Adrenal gland (tissue), 12 donors: ENCODE results near the gene KCNH8. TPM values are rescaled to one million over a fixed set of nuclear protein-coding genes. Genes with fewer than 3 reads are reported as not detected.
"Not testable (repeated sequence)": the region's sequence is repeated elsewhere in the genome, so short reads cannot be mapped to it uniquely, and the experiment has no call there.

Source experiments
- DNase-seq, 7 donors: peaks; one replicate each; pipeline ENCODE4 v3.0.0-alpha.2; 2019 to 2020
- H3K27ac ChIP-seq, 5 donors: fragments of 200-600 bp; sonication (generic) in 4 of 5; 1 replicate in 3 of 5; 2 replicates in 2 of 5; pipeline versions ENCODE4 v1.5.1 to v1.8.0; 2016 to 2020; ENCODE audit warnings: mild to moderate bottlenecking in 1 of 5
- H3K27me3 ChIP-seq: fragments of 200-600 bp; 2 replicates; pipeline ENCODE4 v1.8.0; 2021
- H3K36me3 ChIP-seq, 2 donors: fragments of 200-600 bp; replicated peaks in 1 of 2; 1 replicate in 1 of 2; 2 replicates in 1 of 2; pipeline versions ENCODE4 v1.5.1 to v1.8.0; 2018 to 2022
- H3K4me1 ChIP-seq, 2 donors: fragments of 200-600 bp; replicated peaks in 1 of 2; 1 replicate in 1 of 2; 2 replicates in 1 of 2; pipeline versions ENCODE4 v1.5.1 to v1.8.0; 2018 to 2021
- H3K4me3 ChIP-seq, 4 donors: fragments of 200-600 bp; sonication (generic) in 3 of 4; one replicate each; pipeline ENCODE4 v1.5.1; 2016 to 2018
- H3K9me3 ChIP-seq, 3 donors: fragments of 200-600 bp; sonication (generic) in 1 of 3; replicated peaks in 1 of 3; 1 replicate in 2 of 3; 2 replicates in 1 of 3; pipeline versions ENCODE4 v1.5.1 to v1.8.0; 2016 to 2021
- POLR2A ChIP-seq, 2 donors: fragments of 450-650 bp; IDR thresholded peaks; one replicate each; pipeline ENCODE4 v1.6.1; 2017; ENCODE audit warnings: antibody characterized with exemption in 2 of 2, mild to moderate bottlenecking in 2 of 2, moderate library complexity in 1 of 2
- WGBS, 4 donors: extraction: QIAGEN DNeasy Blood & Tissue Kit in 2 of 4; methylation state at CpG; one replicate each; pipeline versions ENCODE4 v1.1.5 to v1.1.7; 2013 to 2017; 5-methylcytosine and 5-hydroxymethylcytosine counted together
- intact Hi-C, 2 donors: fragments of 100-400 bp; cut with DNase I; formaldehyde crosslinking; loops; one replicate each; pipeline versions ENCODE4 v1.14.1 to v1.15.0; 2022 to 2023
- polyA plus RNA-seq, 3 donors: library from polyadenylated mRNA; stranded (reverse); fragments of 200-250 nt in 2 of 3; fragments of 350-450 nt in 1 of 3; fragmentation: Illumina TruSeq in 1 of 3; extraction: RNeasy Lipid Tissue Mini Kit (QIAGEN cat#74804) in 1 of 3; gene quantifications; one replicate each; pipeline ENCODE4 v1.2.3, GENCODE V29; 2013 to 2014
- total RNA-seq, 9 donors: library from RNA; depleted of rRNA in 4 of 9; stranded (reverse); fragments of >200 nt in 4 of 9; fragments of 120-200 nt in 1 of 9; fragmentation: NEBNext Ultra II Directional in 1 of 9; extraction: Animal tissue kit (Norgen Biotek cat#: 25700) in 1 of 9; gene quantifications; one replicate each; pipeline versions ENCODE4 v1.1.0 to v1.2.4, GENCODE V29; 2013 to 2023
- TF ChIP-seq, protein P1 (sequence below), 6 experiments: fragments of 450-650 bp in 4 of 6; fragments of 200-600 bp in 2 of 6; sonication (generic) in 1 of 6; IDR thresholded peaks; 1 replicate in 5 of 6; 2 replicates in 1 of 6; pipeline versions ENCODE4 v1.5.1 to v1.8.0; 2016 to 2021; ENCODE audit warnings: antibody characterized with exemption in 6 of 6, mild to moderate bottlenecking in 2 of 6, moderate library complexity in 1 of 6
- donor health status: healthy with polysubstance abuse.
- donor health status: Bipolar disorder and iron deficiency.
- donor health status: DM: yes; HTN: yes; CAD: no.
- donor health status: DM: no; HTN: no; CAD: no.
- donor health status: DM: no; HTN: no; CAD: no.
- donor health status: DM: yes; HTN: yes; CAD: no.

Gene KCNH8
- total and polyA plus RNA-seq, 12 donors = 0.27 to 7.6 (median 2.1) TPM

DNA sequence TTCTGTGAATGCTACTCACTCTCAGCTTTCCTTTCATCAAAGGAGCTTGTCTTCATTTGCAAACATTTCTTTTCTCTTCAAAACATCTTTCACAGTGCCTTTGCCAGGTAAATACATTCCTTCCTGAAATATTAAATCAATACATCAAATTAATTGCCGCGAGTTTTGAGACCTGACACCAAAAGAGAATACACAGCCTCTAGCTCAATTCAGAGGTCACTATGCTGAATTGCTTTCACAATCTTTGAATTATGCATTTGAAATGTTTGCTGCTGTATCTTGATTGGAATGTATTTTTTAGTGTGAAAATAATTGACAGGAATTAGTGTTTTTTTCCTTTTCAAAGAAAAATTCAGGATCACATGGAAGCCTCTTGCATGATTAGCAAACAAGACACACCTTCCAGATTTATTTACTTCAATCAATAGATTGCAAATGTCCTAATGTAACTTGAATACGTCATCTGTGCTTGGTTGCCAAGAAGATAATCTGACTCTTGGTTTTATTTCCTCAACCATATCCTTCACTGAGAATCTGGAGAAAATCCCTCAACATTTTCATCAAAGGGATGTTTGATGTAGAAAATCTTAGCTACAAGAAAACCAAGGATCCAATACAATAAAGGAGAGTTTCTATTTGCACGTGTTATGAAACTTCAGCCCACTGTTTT is 83.6 kb downstream of the KCNH8 start:
- no peaks in the 10 kb centered on the region for H3K4me1 ChIP-seq
- no peaks in the 10 kb centered on the region for H3K27me3 ChIP-seq
- no peaks in the 10 kb centered on the region for H3K9me3 ChIP-seq
- 77 to 89% (median 82%) methylated on average over 4 of the region's 4 CpGs for WGBS, 4 donors
- H3K36me3 ChIP-seq = no peaks in the 10 kb centered on the region
- H3K27ac ChIP-seq = no peak overlapping the region
- intact Hi-C loops = no loop called here
- H3K4me3 ChIP-seq = no peak overlapping the region
- TF ChIP-seq POLR2A (IDR thresholded peaks at IDR 0.05) = no peak
- TF ChIP-seq, protein P1, sequence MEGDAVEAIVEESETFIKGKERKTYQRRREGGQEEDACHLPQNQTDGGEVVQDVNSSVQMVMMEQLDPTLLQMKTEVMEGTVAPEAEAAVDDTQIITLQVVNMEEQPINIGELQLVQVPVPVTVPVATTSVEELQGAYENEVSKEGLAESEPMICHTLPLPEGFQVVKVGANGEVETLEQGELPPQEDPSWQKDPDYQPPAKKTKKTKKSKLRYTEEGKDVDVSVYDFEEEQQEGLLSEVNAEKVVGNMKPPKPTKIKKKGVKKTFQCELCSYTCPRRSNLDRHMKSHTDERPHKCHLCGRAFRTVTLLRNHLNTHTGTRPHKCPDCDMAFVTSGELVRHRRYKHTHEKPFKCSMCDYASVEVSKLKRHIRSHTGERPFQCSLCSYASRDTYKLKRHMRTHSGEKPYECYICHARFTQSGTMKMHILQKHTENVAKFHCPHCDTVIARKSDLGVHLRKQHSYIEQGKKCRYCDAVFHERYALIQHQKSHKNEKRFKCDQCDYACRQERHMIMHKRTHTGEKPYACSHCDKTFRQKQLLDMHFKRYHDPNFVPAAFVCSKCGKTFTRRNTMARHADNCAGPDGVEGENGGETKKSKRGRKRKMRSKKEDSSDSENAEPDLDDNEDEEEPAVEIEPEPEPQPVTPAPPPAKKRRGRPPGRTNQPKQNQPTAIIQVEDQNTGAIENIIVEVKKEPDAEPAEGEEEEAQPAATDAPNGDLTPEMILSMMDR (IDR thresholded peaks at IDR 0.05) = no peak
- no peak for DNase-seq

GRCh38 chr3:19232566-19232965 is 84.3 kb downstream of the KCNH8 start:
- intact Hi-C loops = no loop called here
- no peaks in the 10 kb centered on the region for H3K4me1 ChIP-seq
- no peak overlapping the region for H3K4me3 ChIP-seq
- H3K9me3 ChIP-seq = no peaks in the 10 kb centered on the region
- DNase-seq = no peak
- H3K27me3 ChIP-seq = no peaks in the 10 kb centered on the region
- no peak overlapping the region for H3K27ac ChIP-seq
- 54 to 60% (median 56%) methylated on average over 2 of the region's 2 CpGs for WGBS, 4 donors
- TF ChIP-seq POLR2A (IDR thresholded peaks at IDR 0.05) = no peak
- TF ChIP-seq, protein P1 (IDR thresholded peaks at IDR 0.05) = no peak
- no peaks in the 10 kb centered on the region for H3K36me3 ChIP-seq

- H3K9me3 ChIP-seq, H3K27ac ChIP-seq, H3K4me3 ChIP-seq, H3K27me3 ChIP-seq, DNase-seq, intact Hi-C loops, H3K36me3 ChIP-seq, H3K4me1 ChIP-seq: not testable (repeated sequence)
- WGBS, 4 donors = 84 to 92% (median 92%) methylated on average over 7 to 53 of the region's 53 CpGs
Observed at GRCh38 chr3:19233882-19234784, 85.8 kb downstream of the KCNH8 start.

DNA sequence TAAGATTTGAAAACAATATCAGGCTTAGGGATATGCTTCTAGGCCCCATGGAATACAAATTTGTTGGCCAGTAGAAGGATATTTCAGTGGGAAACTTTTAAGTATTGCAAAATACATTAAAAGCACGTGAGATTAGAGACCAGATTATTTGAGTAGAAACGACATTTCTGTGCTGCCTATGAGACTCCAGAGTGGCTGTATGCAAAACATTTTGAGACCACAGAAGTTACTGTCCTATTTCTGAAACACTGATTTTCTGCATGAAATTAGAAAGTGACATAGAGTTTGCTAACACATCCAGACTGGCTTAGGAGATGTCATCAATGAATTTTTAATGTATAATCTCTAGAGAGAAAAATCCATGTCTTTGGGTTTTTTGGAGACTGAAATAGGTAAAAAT is 99.8 kb downstream of the KCNH8 start:
- H3K4me1 ChIP-seq = no peaks in the 10 kb centered on the region
- no peak for TF ChIP-seq POLR2A (IDR thresholded peaks at IDR 0.05)
- TF ChIP-seq, protein P1 (IDR thresholded peaks at IDR 0.05) = no peak
- H3K9me3 ChIP-seq = no peaks in the 10 kb centered on the region
- no peak for DNase-seq
- 63 to 78% (median 69%) methylated on average over 2 of the region's 2 CpGs for WGBS, 4 donors
- intact Hi-C loops = no loop called here
- H3K27ac ChIP-seq = no peak overlapping the region
- no peaks in the 10 kb centered on the region for H3K27me3 ChIP-seq
- no peaks in the 10 kb centered on the region for H3K36me3 ChIP-seq
- H3K4me3 ChIP-seq = no peak overlapping the region
